Body of pancreas (tissue), 4 donors: ENCODE data around the gene C2orf69. TPM values are rescaled to one million over a fixed set of nuclear protein-coding genes. Genes with fewer than 3 reads are reported as not detected.
A peak's percentile ranks its signal among the peaks of the same experiment; 100 is the strongest.

Experiments
- ATAC-seq: fragments of 150-250 bp; one replicate; pipeline ENCODE4 v1.9.1; 2016
- DNase-seq, 4 donors: peaks; one replicate each; pipeline ENCODE4 v3.0.0-alpha.2; 2019
- H3K27ac ChIP-seq, 4 donors: fragments of 200-600 bp; sonication (generic); 1 replicate in 3 of 4; 2 replicates in 1 of 4; pipeline versions ENCODE4 v1.5.1 to v1.6.1; 2016 to 2019; ENCODE audit warnings: mild to moderate bottlenecking in 1 of 4, mixed read lengths in 1 of 4, moderate library complexity in 1 of 4
- H3K27me3 ChIP-seq, 2 donors: fragments of 200-600 bp; sonication (generic); one replicate each; pipeline ENCODE4 v1.6.0; 2016; ENCODE audit warnings: mild to moderate bottlenecking in 1 of 2
- H3K36me3 ChIP-seq, 2 donors: fragments of 200-600 bp; sonication (generic); replicated peaks in 1 of 2; 2 replicates each; pipeline ENCODE4 v1.5.1; 2016; ENCODE audit warnings: low read depth in 2 of 2; ENCODE audit not compliant: insufficient read depth in 1 of 2
- H3K4me1 ChIP-seq: fragments of 200-600 bp; sonication (generic); one replicate; pipeline ENCODE4 v1.6.0; 2016
- H3K4me3 ChIP-seq, 2 donors: fragments of 200-600 bp; sonication (generic); 1 replicate in 1 of 2; 2 replicates in 1 of 2; pipeline ENCODE4 v1.5.1; 2016 to 2019
- H3K9me3 ChIP-seq, 3 donors: fragments of 200-600 bp; sonication (generic); 1 replicate in 2 of 3; 2 replicates in 1 of 3; pipeline ENCODE4 v1.5.1; 2016
- CTCF ChIP-seq, 7 experiments: fragments of 450-650 bp in 4 of 7; fragments of 200-600 bp in 3 of 7; sonication (generic) in 3 of 7; IDR thresholded peaks; one replicate each; pipeline ENCODE4 v1.5.1; 2016 to 2019; ENCODE audit warnings: antibody characterized with exemption in 7 of 7
- POLR2A ChIP-seq, 3 donors: fragments of 450-650 bp; IDR thresholded peaks; one replicate each; pipeline ENCODE4 v1.6.1; 2016; ENCODE audit warnings: antibody characterized with exemption in 3 of 3, mild to moderate bottlenecking in 2 of 3
- WGBS, 2 donors: methylation state at CpG; one replicate each; pipeline ENCODE4 v1.1.5; 2017; 5-methylcytosine and 5-hydroxymethylcytosine counted together
- intact Hi-C: fragments of 100-400 bp; cut with DNase I; formaldehyde crosslinking; loops from one replicate; pipeline ENCODE4 v1.15.1; 2023
- total RNA-seq, 2 donors: library from RNA; depleted of rRNA; stranded (reverse); fragments of >200 nt; gene quantifications; one replicate each; pipeline ENCODE4 v1.1.0, GENCODE V29; 2016

C2orf69 gene
- total RNA-seq, 2 donors from 2014 or later: 4.0 to 10.6 TPM

- DNase-seq (no peak), ATAC-seq (no peak)
- no peaks in the 10 kb centered on the region for H3K4me1 ChIP-seq
- H3K9me3 ChIP-seq: no peaks in the 10 kb centered on the region
- intact Hi-C loops: no loop called here
- peaks cover 0 to 14% of the 10 kb centered on the region in 2 donors for H3K36me3 ChIP-seq
- no peak for TF ChIP-seq CTCF (IDR thresholded peaks at IDR 0.05)
- TF ChIP-seq POLR2A (IDR thresholded peaks at IDR 0.05): no peak
- 95 to 97% methylated on average over 1 of the region's 1 CpG for WGBS, 2 donors
- H3K27me3 ChIP-seq: no peaks in the 10 kb centered on the region
- no peak overlapping the region for H3K4me3 ChIP-seq
- no peak overlapping the region for H3K27ac ChIP-seq
Observed at GRCh38 chr2:199966976-199967375, 55.9 kb downstream of the C2orf69 start.

- no peak overlapping the region for H3K4me3 ChIP-seq
- H3K36me3 ChIP-seq: peaks cover 0 to 10% of the 10 kb centered on the region in 2 donors
- WGBS, 2 donors: 85 to 94% methylated on average over 1 of the region's 1 CpG
- no peaks in the 10 kb centered on the region for H3K9me3 ChIP-seq
- H3K4me1 ChIP-seq: no peaks in the 10 kb centered on the region
- DNase-seq (no peak), ATAC-seq (no peak)
- H3K27ac ChIP-seq: no peak overlapping the region
- intact Hi-C loops: no loop called here
- TF ChIP-seq POLR2A (IDR thresholded peaks at IDR 0.05) (no peak), CTCF (IDR thresholded peaks at IDR 0.05) (no peak)
- no peaks in the 10 kb centered on the region for H3K27me3 ChIP-seq
Observed at GRCh38 chr2:199968126-199968525, 57.0 kb downstream of the C2orf69 start.

GRCh38 chr2:199972088-199972626 lies 61.1 kb downstream of the C2orf69 start:
- no peak overlapping the region for H3K27ac ChIP-seq
- no peak overlapping the region for H3K4me3 ChIP-seq
- H3K27me3 ChIP-seq: no peaks in the 10 kb centered on the region
- WGBS, 2 donors: 61 to 64% methylated on average over 6 of the region's 6 CpGs
- H3K9me3 ChIP-seq: no peaks in the 10 kb centered on the region
- no peaks in the 10 kb centered on the region for H3K4me1 ChIP-seq
- H3K36me3 ChIP-seq: peaks cover 0 to 2% of the 10 kb centered on the region in 2 donors
- no peak for ATAC-seq
- no peak for TF ChIP-seq CTCF (IDR thresholded peaks at IDR 0.05)
- no peak for TF ChIP-seq POLR2A (IDR thresholded peaks at IDR 0.05)
- DNase-seq: no peak
- intact Hi-C loops: no loop called here

GRCh38 chr2:199973703-199974102 lies 62.6 kb downstream of the C2orf69 start:
- ATAC-seq: peak; percentile 60

More at GRCh38 chr2:199973703-199974102, 62.6 kb downstream of the C2orf69 start:
- no peaks in the 10 kb centered on the region for H3K27me3 ChIP-seq
- intact Hi-C loops: no loop called here
- TF ChIP-seq POLR2A (IDR thresholded peaks at IDR 0.05) (no peak), CTCF (IDR thresholded peaks at IDR 0.05) (peak in 6 of 7 experiments; percentile 21 to 64 (median 54))
- H3K27ac ChIP-seq: no peak overlapping the region
- 19 to 25% methylated on average over 2 of the region's 2 CpGs for WGBS, 2 donors
- H3K36me3 ChIP-seq: no peaks in the 10 kb centered on the region
- H3K9me3 ChIP-seq: no peaks in the 10 kb centered on the region
- DNase-seq: no peak
- no peaks in the 10 kb centered on the region for H3K4me1 ChIP-seq
- H3K4me3 ChIP-seq: no peak overlapping the region
